Measurements from ENCODE around the gene PAF1.

- no peak for TF ChIP-seq CTCF (IDR thresholded peaks at IDR 0.05)
- no peak for TF ChIP-seq POLR2A (IDR thresholded peaks at IDR 0.05)
Measured at GRCh38 chr19:39385629-39386411, 5.1 kb downstream of the PAF1 start.
